SKM-1 treated with dmso at 0.1 percent for 144 hours (cell line): ENCODE results near the gene MRPS2.
"Not testable (repeated sequence)": the region's sequence is repeated elsewhere in the genome, so short reads cannot be mapped to it uniquely, and the experiment has no call there.

ENCODE experiments used
- DNase-seq: peaks from one replicate; lab custom pipeline; 2025; ENCODE audit not compliant: unreplicated experiment; lab: John Stamatoyannopoulos, UW

The MRPS2 gene

GRCh38 chr9:135528842-135529435 lies 28.5 kb downstream of the MRPS2 start:
- DNase-seq, result not testable (repeated sequence)

GRCh38 chr9:135530146-135530545 lies 29.7 kb downstream of the MRPS2 start:
- no peak for DNase-seq

- no peak for DNase-seq
Observed at GRCh38 chr9:135531096-135531495, 30.6 kb downstream of the MRPS2 start.

DNA sequence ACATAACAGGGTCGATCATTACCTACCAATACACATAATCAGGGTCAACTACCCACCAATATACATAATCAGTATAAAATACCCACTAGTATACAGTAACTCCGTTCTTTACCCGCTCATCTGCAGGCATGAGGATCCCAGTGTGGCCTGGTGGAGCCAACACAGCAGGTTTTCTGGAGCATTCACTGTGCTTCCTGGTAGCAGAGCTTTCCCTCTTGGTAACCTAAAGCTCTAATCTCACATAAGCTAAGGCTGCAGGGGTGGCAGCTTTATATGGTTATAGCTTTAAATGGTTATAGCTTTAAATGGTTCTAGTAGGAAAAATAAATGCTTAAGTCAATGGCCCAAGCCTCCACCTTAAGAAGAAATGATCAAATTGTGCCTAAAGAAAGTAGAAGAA lies 32.6 kb downstream of the MRPS2 start:
- no peak for DNase-seq

GRCh38 chr9:135533674-135534073 lies 33.2 kb downstream of the MRPS2 start:
- no peak for DNase-seq

DNA sequence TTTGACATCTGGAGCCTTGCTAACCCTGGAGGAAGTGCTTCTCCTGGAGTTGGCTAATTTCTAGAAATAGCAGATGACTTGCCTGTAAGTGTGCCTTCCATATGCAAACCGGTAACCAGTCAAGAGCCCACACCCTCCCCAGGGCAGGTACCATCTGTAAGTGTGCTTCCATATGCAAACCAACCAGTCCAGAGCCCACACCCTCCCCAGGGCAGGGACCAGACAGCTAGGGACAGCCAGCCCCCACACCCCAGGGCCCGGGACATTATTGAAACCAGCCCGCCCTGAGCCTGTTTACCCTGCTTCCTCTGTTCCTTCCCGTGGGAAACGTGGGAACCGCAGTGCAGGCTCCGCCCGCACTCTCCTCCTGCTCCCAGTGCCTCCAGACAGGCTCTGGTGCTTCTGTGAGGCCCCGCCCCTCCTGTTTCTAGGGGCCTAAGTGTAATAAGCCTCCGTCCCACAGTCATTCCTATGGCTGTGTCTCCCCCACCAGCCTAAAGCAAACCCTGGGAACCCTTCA lies 33.8 kb downstream of the MRPS2 start:
- DNase-seq, result not testable (repeated sequence)

- not testable (repeated sequence) for DNase-seq
Observed at GRCh38 chr9:135534826-135535225, 34.3 kb downstream of the MRPS2 start.

GRCh38 chr9:135535631-135536030 lies 35.1 kb downstream of the MRPS2 start:
- DNase-seq, result not testable (repeated sequence)

- no peak for DNase-seq
Observed at GRCh38 chr9:135536216-135536615, 35.7 kb downstream of the MRPS2 start.

- DNase-seq, result not testable (repeated sequence)
Observed at GRCh38 chr9:135543262-135543894, 42.9 kb downstream of the MRPS2 start.

DNA sequence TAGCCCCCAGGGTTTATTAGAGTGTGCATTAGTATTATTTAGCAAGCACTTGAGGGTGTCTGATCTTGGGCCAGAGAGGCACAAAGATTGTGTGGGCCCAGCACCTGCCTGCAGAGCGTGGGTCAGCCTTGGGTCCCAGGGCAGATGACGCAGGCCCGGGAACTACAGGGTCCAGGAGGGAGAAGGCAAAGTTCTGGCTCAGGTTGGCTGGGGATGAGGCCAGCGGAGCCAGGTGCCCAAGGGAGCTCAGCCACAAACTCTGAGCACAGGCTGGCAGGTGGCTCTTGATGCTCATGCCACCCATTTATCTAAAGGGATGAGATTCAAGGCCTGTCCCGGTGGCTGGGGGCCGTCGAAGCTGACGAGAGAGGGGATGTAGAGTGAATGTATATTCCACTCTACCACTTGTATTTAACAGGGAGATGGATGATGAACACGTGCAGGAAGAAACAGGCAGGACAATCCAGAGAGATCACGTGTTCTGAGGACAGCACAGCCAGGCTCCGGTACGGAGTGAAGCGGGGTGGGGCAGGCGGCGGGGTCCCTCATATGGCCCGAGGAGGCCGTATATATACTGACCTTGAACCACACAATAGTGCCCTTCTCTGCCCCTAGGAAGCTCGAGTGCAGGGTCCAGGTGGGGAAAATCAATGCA lies 44.6 kb downstream of the MRPS2 start:
- DNase-seq, result no peak

- not testable (repeated sequence) for DNase-seq
Observed at GRCh38 chr9:135545646-135546176, 45.2 kb downstream of the MRPS2 start, which contains the start of gene OBP2A. OBP2A (plus strand) TSS chr9:135546126; CDS start chr9:135546181, 55 bp downstream.

DNA sequence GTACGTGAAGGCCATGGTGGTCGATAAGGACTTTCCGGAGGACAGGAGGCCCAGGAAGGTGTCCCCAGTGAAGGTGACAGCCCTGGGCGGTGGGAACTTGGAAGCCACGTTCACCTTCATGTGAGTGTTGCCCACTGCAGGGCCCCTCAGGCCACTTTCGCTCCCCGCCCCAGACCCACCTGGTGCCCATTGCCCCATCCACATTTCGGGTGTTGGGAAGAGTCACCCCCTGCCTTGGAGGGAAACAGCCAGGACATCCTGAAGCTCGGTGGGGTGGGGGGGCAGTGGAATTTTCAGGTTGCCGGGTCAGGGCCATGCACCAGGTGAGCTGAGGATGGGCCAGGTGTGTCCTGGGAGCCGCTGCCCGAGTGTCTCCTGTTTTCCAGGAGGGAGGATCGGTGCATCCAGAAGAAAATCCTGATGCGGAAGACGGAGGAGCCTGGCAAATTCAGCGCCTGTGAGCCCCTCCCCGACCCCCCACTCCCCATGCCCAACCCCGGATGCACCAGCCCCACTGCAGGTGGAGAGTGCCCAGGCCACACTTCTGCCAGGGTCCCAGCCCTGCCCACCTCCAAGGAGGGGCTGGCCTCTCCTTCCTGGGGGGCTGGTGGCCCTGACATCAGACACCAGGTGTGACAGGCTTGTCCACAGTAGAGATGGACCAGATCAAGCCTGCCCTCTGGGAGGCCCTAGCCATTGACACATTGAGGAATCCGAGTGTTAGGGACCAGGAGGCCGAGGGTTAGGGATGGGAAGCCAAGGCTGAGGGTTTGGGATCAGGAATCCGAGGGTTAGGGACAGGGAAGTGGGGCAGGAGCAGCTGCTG lies 46.5 kb downstream of the MRPS2 start:
- not testable (repeated sequence) for DNase-seq

GRCh38 chr9:135547756-135548736 lies 47.6 kb downstream of the MRPS2 start:
- no peak for DNase-seq

DNA sequence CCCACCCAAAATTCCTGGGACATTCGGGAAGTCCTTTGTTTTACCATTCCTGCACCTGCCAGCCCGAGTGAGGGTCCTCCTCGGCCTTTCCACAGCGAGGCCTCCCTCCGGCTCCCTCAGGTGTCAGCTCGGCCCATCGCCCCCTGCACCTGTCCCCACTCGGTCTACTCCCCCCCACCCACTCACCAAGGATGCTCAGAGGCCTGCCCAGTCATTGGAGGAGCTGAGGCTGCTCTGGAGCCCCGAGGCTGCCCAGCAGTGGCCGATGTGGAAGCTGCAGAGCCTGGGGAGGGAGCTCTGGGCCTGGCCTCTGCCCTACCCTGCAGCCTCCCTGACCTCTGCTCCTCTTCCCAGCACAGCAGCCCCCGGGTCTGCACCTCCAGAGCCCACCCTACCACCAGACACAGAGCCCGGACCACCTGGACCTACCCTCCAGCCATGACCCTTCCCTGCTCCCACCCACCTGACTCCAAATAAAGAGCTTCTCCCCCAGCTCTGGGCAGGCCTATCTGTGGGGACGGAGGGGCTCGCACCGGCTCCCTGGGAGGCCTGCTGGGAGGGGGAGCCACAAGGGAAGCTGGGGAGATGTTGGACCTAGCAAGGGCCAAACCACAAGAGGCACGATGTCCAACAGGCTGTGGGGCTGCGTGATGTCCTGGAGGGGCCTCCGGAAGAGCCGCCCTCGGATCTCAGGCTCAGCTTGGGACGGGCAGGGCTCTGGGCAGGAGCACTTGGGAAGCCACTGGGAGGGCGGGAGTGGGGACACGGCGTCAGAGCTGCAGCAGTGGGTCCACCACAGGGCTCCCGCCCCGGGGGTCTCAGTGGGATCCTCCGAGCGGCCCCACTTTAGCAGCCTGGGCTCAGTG lies 49.2 kb downstream of the MRPS2 start:
- not testable (repeated sequence) for DNase-seq

DNA sequence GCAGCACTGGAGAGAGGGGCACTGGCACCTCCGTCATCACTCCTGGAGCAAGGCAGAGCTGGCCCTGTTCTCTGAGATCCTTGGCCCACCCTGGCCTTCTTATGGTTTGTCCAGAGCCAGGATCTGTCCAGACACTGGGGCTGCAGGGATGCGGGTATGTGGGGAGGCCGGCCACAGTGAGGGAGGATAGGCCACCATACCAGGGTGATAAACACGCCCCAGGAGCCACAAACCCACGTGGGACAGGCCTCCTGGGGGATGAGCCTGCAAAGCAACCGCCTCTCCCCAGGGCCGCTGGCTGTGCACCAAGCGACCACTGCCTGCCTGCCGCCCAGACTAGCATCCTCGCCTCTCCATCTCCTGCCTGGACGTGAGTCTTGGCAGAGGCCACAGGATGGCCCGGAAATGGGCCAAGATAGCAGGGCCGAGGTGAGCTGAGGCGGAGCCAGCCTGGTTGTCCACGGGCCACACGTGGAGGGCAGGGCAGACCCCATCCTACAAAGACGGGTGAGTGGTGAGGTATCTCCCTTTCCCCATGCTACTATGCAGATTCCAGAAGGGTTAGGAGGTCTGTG lies 49.9 kb downstream of the MRPS2 start:
- DNase-seq, result no peak

GRCh38 chr9:135551031-135551430 lies 50.5 kb downstream of the MRPS2 start:
- no peak for DNase-seq

- DNase-seq, result no peak
Observed at GRCh38 chr9:135551456-135551855, 51.0 kb downstream of the MRPS2 start.
